ENCODE results near the gene PYM1.

PYM1 gene

DNA sequence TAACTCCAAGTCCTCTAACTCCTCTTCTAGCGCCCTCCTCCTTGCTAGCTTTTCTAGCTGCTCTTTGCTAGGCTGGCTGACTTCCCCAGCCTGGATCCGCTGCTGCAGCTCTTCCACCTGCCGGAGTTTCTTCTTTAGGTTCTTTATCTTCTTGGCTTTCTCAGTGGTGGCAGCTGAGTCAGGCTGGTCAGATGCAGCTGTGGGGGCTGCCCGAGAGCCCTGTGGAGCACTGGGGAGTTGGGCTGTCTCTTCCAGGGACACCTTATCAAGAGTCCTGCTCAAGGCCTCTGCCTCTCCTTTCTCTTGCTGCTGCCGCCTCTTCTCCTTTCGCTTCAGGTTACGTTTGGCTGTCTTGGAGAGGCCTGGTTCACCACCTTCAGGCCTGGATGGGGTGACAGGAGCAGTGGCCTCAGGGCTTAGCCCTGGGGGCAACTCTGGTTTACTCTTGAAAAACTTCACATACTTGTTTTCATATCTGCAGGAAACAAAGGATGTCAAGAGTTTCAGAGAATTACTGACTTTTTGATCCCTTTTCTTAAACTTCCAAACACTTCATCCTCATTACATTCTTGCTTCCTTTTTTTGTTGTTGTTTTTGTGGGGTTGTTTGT is 25.7 kb downstream of the PYM1 start:
- H3K4me1 ChIP-seq, result no peaks in the 10 kb centered on the region
- intact Hi-C loops (cut with DNase I; ENCODE audit: low total_unique reads), result no loop called here
- TF ChIP-seq CTCF (IDR thresholded peaks at IDR 0.05), result no peak
- no peaks in the 10 kb centered on the region for H3K27me3 ChIP-seq
- H3K9me3 ChIP-seq, result no peaks in the 10 kb centered on the region
- peaks cover 13 to 33% (median 26%) of the 10 kb centered on the region in 3 donors for H3K36me3 ChIP-seq
- no peak overlapping the region for H3K27ac ChIP-seq
- no peak overlapping the region for H3K4me3 ChIP-seq
- DNase-seq, result no peak

- Histone ChIP-seq H3K27me3 (no peaks in the 10 kb centered on the region), H3K4me1 (no peaks in the 10 kb centered on the region), H3K27ac (no peak overlapping the region), H3K9me3 (no peaks in the 10 kb centered on the region), H3K4me3 (no peak overlapping the region), H3K36me3 (peaks cover 13 to 33% (median 26%) of the 10 kb centered on the region in 3 donors)
- TF ChIP-seq CTCF (IDR thresholded peaks at IDR 0.05), result no peak
- intact Hi-C loops (cut with DNase I; ENCODE audit: low total_unique reads), result no loop called here
- no peak for DNase-seq
These were observed 28.6 kb downstream of the PYM1 start for GRCh38 chr12:55899082-55899481.

GRCh38 chr12:55893723-55894122 is 34.0 kb downstream of the PYM1 start:
- no peaks in the 10 kb centered on the region for H3K36me3 ChIP-seq
- DNase-seq, result no peak
- no peaks in the 10 kb centered on the region for H3K27me3 ChIP-seq
- H3K9me3 ChIP-seq, result no peaks in the 10 kb centered on the region
- no peak overlapping the region for H3K4me3 ChIP-seq
- no peak for TF ChIP-seq CTCF (IDR thresholded peaks at IDR 0.05)
- no peak overlapping the region for H3K27ac ChIP-seq
- no peaks in the 10 kb centered on the region for H3K4me1 ChIP-seq
- intact Hi-C loops (cut with DNase I; ENCODE audit: low total_unique reads), result no loop called here

DNA sequence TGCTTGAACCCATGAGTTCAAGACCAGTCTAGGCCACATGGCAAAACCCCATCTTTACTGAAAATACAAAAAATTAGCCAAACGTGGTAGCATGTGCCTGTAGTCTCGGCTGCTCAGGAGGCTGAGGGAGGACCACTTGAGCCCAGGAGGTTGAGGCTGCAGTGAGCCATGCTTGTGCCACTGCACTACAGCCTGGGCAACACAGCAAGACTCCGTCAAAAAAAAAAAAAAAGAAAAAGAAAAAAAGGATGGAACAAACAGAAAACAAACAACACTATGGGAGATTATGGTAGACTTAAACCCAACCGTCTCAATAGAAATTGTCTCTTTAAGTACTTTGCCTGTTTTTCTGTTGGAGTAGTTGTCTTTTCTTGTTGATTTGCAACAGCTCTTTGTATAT is 36.4 kb downstream of the PYM1 start:
- no peak for DNase-seq
- no peaks in the 10 kb centered on the region for H3K27me3 ChIP-seq
- no peaks in the 10 kb centered on the region for H3K4me1 ChIP-seq
- H3K4me3 ChIP-seq, result no peak overlapping the region
- no peak overlapping the region for H3K27ac ChIP-seq
- no peaks in the 10 kb centered on the region for H3K36me3 ChIP-seq
- intact Hi-C loops (cut with DNase I; ENCODE audit: low total_unique reads), result no loop called here
- H3K9me3 ChIP-seq, result no peaks in the 10 kb centered on the region
- TF ChIP-seq CTCF (IDR thresholded peaks at IDR 0.05), result no peak

DNA sequence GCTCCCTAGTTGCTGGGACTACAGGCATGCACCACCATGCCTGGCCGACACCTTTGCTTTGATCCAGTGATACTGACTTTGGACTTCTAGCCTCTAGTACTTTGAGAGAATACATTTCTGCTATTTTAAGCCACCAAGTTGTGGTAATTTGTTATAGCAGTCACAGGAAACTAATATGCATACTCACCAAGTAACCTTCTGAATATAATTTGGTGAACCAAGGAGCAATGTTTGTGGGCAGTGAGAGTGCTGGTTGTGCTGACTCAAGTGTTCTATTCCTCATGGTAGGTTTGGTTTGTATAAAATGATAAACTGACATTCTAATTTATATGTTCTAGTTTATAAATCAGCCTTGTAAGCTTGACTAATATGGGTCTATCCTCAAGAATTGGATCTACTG is 42.6 kb downstream of the PYM1 start:
- no peak overlapping the region for H3K27ac ChIP-seq
- TF ChIP-seq CTCF (IDR thresholded peaks at IDR 0.05), result no peak
- DNase-seq, result no peak
- H3K27me3 ChIP-seq, result no peaks in the 10 kb centered on the region
- no peaks in the 10 kb centered on the region for H3K9me3 ChIP-seq
- no peaks in the 10 kb centered on the region for H3K36me3 ChIP-seq
- H3K4me1 ChIP-seq, result no peaks in the 10 kb centered on the region
- intact Hi-C loops (cut with DNase I; ENCODE audit: low total_unique reads), result no loop called here
- no peak overlapping the region for H3K4me3 ChIP-seq

- no peaks in the 10 kb centered on the region for H3K36me3 ChIP-seq
- peaks cover 0 to 10% (median 7%) of the 10 kb centered on the region in 3 donors for H3K9me3 ChIP-seq
- DNase-seq, result no peak
- H3K27ac ChIP-seq, result no peak overlapping the region
- no peaks in the 10 kb centered on the region for H3K27me3 ChIP-seq
- TF ChIP-seq CTCF (IDR thresholded peaks at IDR 0.05), result no peak
- no peak overlapping the region for H3K4me3 ChIP-seq
- intact Hi-C loops (cut with DNase I; ENCODE audit: low total_unique reads), result no loop called here
- H3K4me1 ChIP-seq, result no peaks in the 10 kb centered on the region
These were observed 49.9 kb downstream of the PYM1 start for GRCh38 chr12:55877824-55878223.

Measured in tibial artery (tissue), 4 donors.